Common myeloid progenitor, CD34-positive (primary cell): Measurements from ENCODE around the gene CPO.

Source experiments
- CTCF ChIA-PET: fragments of 350-600 bp; sonication (Branson Sonifier 250); formaldehyde crosslinking; loops from one replicate; lab custom pipeline; 2021; ENCODE audit warnings: antibody characterized with exemption; lab: Charles Lee
- POLR2A ChIA-PET: fragments of 350-600 bp; sonication (Branson Sonifier 250); formaldehyde crosslinking; loops from one replicate; lab custom pipeline; 2021; ENCODE audit warnings: antibody characterized with exemption; lab: Charles Lee
- DNase-seq, 3 donors: peaks; one replicate each; pipeline versions ENCODE4 v3.0.0 to v3.0.0-alpha.2; 2013
- H3K27ac ChIP-seq, 2 experiments: 1 replicate in 1 of 2; 2 replicates in 1 of 2; pipeline ENCODE4 v1.7.0; 2013; ENCODE audit warnings: inconsistent platforms in 2 of 2, low read length in 2 of 2, mild to moderate bottlenecking in 2 of 2, low read depth in 1 of 2, moderate library complexity in 1 of 2; ENCODE audit not compliant: severe bottlenecking in 2 of 2, insufficient read depth in 1 of 2, poor library complexity in 1 of 2
- H3K27me3 ChIP-seq, 5 experiments: replicated peaks in 2 of 5; 1 replicate in 3 of 5; 2 replicates in 2 of 5; pipeline versions ENCODE4 v1.6.1 to v1.7.0; 2013; ENCODE audit warnings: low read length in 4 of 5, mild to moderate bottlenecking in 2 of 5, moderate library complexity in 2 of 5, inconsistent platforms in 1 of 5; ENCODE audit not compliant: insufficient read depth in 5 of 5, control insufficient read depth in 4 of 5
- H3K36me3 ChIP-seq, 4 experiments: 1 replicate in 2 of 4; 2 replicates in 2 of 4; pipeline versions ENCODE4 v1.6.1 to v1.7.0; 2013; ENCODE audit warnings: low read length in 3 of 4, control low read depth in 1 of 4, mild to moderate bottlenecking in 1 of 4; ENCODE audit not compliant: control insufficient read depth in 4 of 4, insufficient read depth in 4 of 4
- H3K4me1 ChIP-seq, 4 experiments: 1 replicate in 3 of 4; 2 replicates in 1 of 4; pipeline versions ENCODE4 v1.6.1 to v1.7.1; 2013; ENCODE audit warnings: low read length in 3 of 4, mild to moderate bottlenecking in 3 of 4, control low read depth in 1 of 4, inconsistent platforms in 1 of 4, moderate library complexity in 1 of 4; ENCODE audit not compliant: control insufficient read depth in 4 of 4, insufficient read depth in 4 of 4; ENCODE audit errors: control extremely low read depth in 1 of 4
- H3K4me3 ChIP-seq, 7 experiments: 1 replicate in 4 of 7; 2 replicates in 3 of 7; pipeline versions ENCODE4 v1.5.1 to v1.7.0; 2013; ENCODE audit warnings: mild to moderate bottlenecking in 7 of 7, low read length in 6 of 7, moderate library complexity in 6 of 7, inconsistent platforms in 2 of 7, low read depth in 2 of 7, control low read depth in 1 of 7; ENCODE audit not compliant: insufficient read depth in 4 of 7, control insufficient read depth in 1 of 7; ENCODE audit errors: extremely low read depth in 1 of 7
- H3K9me3 ChIP-seq, 5 experiments: 1 replicate in 4 of 5; 2 replicates in 1 of 5; pipeline versions ENCODE4 v1.6.1 to v1.7.1; 2013; ENCODE audit warnings: low read length in 4 of 5, mild to moderate bottlenecking in 2 of 5, inconsistent platforms in 1 of 5, low read depth in 1 of 5, moderate library complexity in 1 of 5; ENCODE audit not compliant: control insufficient read depth in 4 of 5, insufficient read depth in 2 of 5; ENCODE audit errors: control extremely low read depth in 1 of 5
- WGBS: methylation state at CpG from one replicate; pipeline ENCODE4 v1.1.5; 2013; ENCODE audit not compliant: insufficient coverage; 5-methylcytosine and 5-hydroxymethylcytosine counted together

Gene CPO

DNA sequence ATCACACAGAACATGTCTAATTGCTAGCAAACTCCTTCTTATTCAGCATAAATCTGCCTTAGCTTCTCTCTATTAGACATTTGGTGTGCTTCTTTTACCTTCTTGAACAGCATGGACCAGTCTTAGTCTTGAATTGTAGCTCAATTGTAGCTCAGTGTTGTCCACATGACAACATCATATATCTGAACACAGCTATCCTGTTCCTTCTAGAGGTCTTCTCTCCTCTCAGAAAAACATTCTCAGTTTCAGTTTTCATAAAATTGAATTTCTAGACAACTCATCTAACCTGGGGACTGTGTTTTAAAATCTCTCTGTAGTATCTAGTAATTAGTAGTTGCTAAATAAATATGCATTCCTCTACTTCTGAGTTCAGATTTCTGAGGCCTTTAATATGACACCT is 47.6 kb downstream of the CPO start:
- H3K4me3 ChIP-seq, result no peak overlapping the region
- POLR2A ChIA-PET, result no interaction called here
- H3K9me3 ChIP-seq, result no peaks in the 10 kb centered on the region
- no peak for DNase-seq
- CTCF ChIA-PET, result interaction anchor here (0.6 to 2.9 kb wide), 3 partner anchors 187 to 487 kb away, joined by 3 to 21 read pairs (median 6); no protein-coding TSS in a partner anchor
- no peaks in the 10 kb centered on the region for H3K36me3 ChIP-seq
- H3K27me3 ChIP-seq, result no peaks in the 10 kb centered on the region
- H3K4me1 ChIP-seq, result peaks cover 0 to 43% (median 10%) of the 10 kb centered on the region in 4 experiments
- no peak overlapping the region for H3K27ac ChIP-seq

- Histone ChIP-seq H3K4me1 (peaks cover 0 to 38% (median 10%) of the 10 kb centered on the region in 4 experiments), H3K4me3 (no peak overlapping the region), H3K27me3 (no peaks in the 10 kb centered on the region), H3K9me3 (no peaks in the 10 kb centered on the region), H3K27ac (no peak overlapping the region), H3K36me3 (no peaks in the 10 kb centered on the region)
- WGBS, result 100% methylated on average over 2 of the region's 2 CpGs
- no peak for DNase-seq
- CTCF ChIA-PET, result interaction anchor here (1.2 to 2.9 kb wide), 5 partner anchors 87 to 486 kb away, joined by 3 to 21 read pairs (median 4); no protein-coding TSS in a partner anchor
- POLR2A ChIA-PET, result no interaction called here
Measured at GRCh38 chr2:206987810-206988209, 48.5 kb downstream of the CPO start.

GRCh38 chr2:206988884-206989283 is 49.6 kb downstream of the CPO start:
- WGBS, result no CpG with 5 or more reads among the region's 1 CpG
- CTCF ChIA-PET, result interaction anchor here (0.9 to 2.9 kb wide), 4 partner anchors 9 to 483 kb away, joined by 3 to 21 read pairs (median 4); no protein-coding TSS in a partner anchor

GRCh38 chr2:206989311-206989710 is 50.0 kb downstream of the CPO start:
- CTCF ChIA-PET, result interaction anchor here (0.9 to 2.9 kb wide), 6 partner anchors 9 to 487 kb away, joined by 3 to 21 read pairs (median 4); no protein-coding TSS in a partner anchor
- POLR2A ChIA-PET, result no interaction called here
- no peaks in the 10 kb centered on the region for H3K27me3 ChIP-seq
- no peak overlapping the region for H3K4me3 ChIP-seq
- WGBS, result 20% methylated on average over 4 of the region's 6 CpGs
- H3K27ac ChIP-seq, result no peak overlapping the region
- DNase-seq, result peak; percentile 23 to 64 (median 59)
- H3K36me3 ChIP-seq, result no peaks in the 10 kb centered on the region
- H3K4me1 ChIP-seq, result peaks cover 0 to 37% (median 16%) of the 10 kb centered on the region in 4 experiments
- H3K9me3 ChIP-seq, result no peaks in the 10 kb centered on the region

More at GRCh38 chr2:206988884-206989283, 49.6 kb downstream of the CPO start:
- POLR2A ChIA-PET, result no interaction called here
- no peaks in the 10 kb centered on the region for H3K9me3 ChIP-seq
- H3K27me3 ChIP-seq, result no peaks in the 10 kb centered on the region
- H3K4me1 ChIP-seq, result peaks cover 0 to 37% (median 14%) of the 10 kb centered on the region in 4 experiments
- H3K4me3 ChIP-seq, result no peak overlapping the region
- no peaks in the 10 kb centered on the region for H3K36me3 ChIP-seq
- H3K27ac ChIP-seq, result no peak overlapping the region
- peak in 1 of 3 donors; percentile 12 for DNase-seq

DNA sequence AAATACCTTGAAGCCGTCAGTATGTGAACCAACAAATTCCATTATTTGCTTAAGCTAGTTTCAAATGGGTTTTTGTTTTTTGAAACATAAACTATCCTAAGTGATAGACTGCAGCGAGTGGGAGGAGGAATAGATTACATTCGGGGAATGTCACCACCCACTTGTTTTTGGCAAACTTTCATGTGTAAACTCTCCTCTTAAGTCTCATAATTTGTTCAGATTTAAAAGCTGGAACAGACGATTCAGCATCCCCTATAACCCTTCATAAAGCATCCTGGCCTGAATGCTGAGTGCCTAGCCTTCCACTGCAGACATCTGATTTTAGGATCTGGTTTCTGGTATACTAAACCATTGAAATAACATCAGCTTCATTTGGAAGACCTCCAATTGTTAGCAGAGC is 51.0 kb downstream of the CPO start:
- Histone ChIP-seq H3K27me3 (no peaks in the 10 kb centered on the region), H3K9me3 (no peaks in the 10 kb centered on the region), H3K4me1 (peaks cover 0 to 30% (median 18%) of the 10 kb centered on the region in 4 experiments), H3K36me3 (no peaks in the 10 kb centered on the region), H3K27ac (no peak overlapping the region), H3K4me3 (no peak overlapping the region)
- ChIA-PET POLR2A (no interaction called here), CTCF (interaction anchor here (0.8 to 1.7 kb wide), 7 partner anchors 8 to 486 kb away, joined by 3 to 10 read pairs (median 4); no protein-coding TSS in a partner anchor)
- 87% methylated on average over 3 of the region's 4 CpGs for WGBS
- DNase-seq, result no peak

DNA sequence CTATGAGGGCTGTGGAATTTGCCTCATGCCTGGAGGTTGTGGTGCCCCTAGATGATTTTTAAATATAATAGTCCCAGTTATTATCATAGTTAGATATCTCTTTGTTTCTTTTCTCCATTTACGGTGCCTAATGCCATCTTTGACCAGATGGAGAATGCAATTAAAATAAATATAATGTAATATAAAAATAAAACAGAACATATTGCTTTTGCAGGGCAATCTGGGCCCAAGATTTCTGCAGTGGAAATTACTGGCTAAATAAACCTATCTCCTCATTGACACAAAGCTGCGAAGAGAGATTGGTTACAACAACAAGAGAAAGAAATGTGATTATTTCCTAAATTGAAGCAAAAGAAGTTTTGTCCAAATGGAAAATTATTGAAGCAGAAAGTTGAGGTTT is 51.8 kb downstream of the CPO start:
- CTCF ChIA-PET, result interaction anchor here (0.8 to 1.7 kb wide), 7 partner anchors 7 to 486 kb away, joined by 3 to 10 read pairs (median 4); no protein-coding TSS in a partner anchor
- WGBS, result no CpG with 5 or more reads among the region's 2 CpGs
- no peak overlapping the region for H3K4me3 ChIP-seq

GRCh38 chr2:206993396-206993911 is 54.1 kb downstream of the CPO start:
- peak in 2 of 3 donors; percentile 14 to 16 for DNase-seq
- no peak overlapping the region for H3K27ac ChIP-seq
- CTCF ChIA-PET, result interaction anchor here (0.6 to 1.7 kb wide), 4 partner anchors 11 to 481 kb away, joined by 3 to 4 read pairs (median 4); no protein-coding TSS in a partner anchor

More for the DNA sequence above, 51.8 kb downstream of the CPO start:
- POLR2A ChIA-PET, result no interaction called here
- no peaks in the 10 kb centered on the region for H3K36me3 ChIP-seq
- no peak for DNase-seq
- peaks cover 0 to 30% (median 18%) of the 10 kb centered on the region in 4 experiments for H3K4me1 ChIP-seq
- H3K27me3 ChIP-seq, result no peaks in the 10 kb centered on the region
- no peak overlapping the region for H3K27ac ChIP-seq
- no peaks in the 10 kb centered on the region for H3K9me3 ChIP-seq

More at GRCh38 chr2:206993396-206993911, 54.1 kb downstream of the CPO start:
- 100% methylated on average over 1 of the region's 2 CpGs for WGBS
- peaks cover 0 to 6% (median 0%) of the 10 kb centered on the region in 5 experiments for H3K9me3 ChIP-seq
- H3K4me3 ChIP-seq, result no peak overlapping the region
- POLR2A ChIA-PET, result no interaction called here
- no peaks in the 10 kb centered on the region for H3K27me3 ChIP-seq
- H3K4me1 ChIP-seq, result peaks cover 0 to 30% (median 18%) of the 10 kb centered on the region in 4 experiments
- no peaks in the 10 kb centered on the region for H3K36me3 ChIP-seq
